Hippocampal formation (tissue), 2 donors: Measurements from ENCODE around the gene OCA2.

Experiments
- DNase-seq, 2 donors: peaks; one replicate each; lab custom pipeline; 2025; lab: John Stamatoyannopoulos, UW

OCA2 gene

GRCh38 chr15:27873039-27873438 is 226.1 kb downstream of the OCA2 start:
- no peak for DNase-seq

GRCh38 chr15:27872355-27872754 is 226.8 kb downstream of the OCA2 start:
- DNase-seq, result no peak

GRCh38 chr15:27871902-27872260 is 227.2 kb downstream of the OCA2 start:
- DNase-seq, result no peak

GRCh38 chr15:27871078-27871901 is 227.8 kb downstream of the OCA2 start:
- no peak for DNase-seq

- DNase-seq, result no peak
Measured at GRCh38 chr15:27870320-27870719, 228.8 kb downstream of the OCA2 start.

GRCh38 chr15:27869697-27870281 is 229.3 kb downstream of the OCA2 start:
- no peak for DNase-seq

GRCh38 chr15:27868828-27869404 is 230.2 kb downstream of the OCA2 start:
- DNase-seq, result no peak

- DNase-seq, result no peak
Measured at GRCh38 chr15:27867861-27868260, 231.3 kb downstream of the OCA2 start.

GRCh38 chr15:27866505-27867165 is 232.5 kb downstream of the OCA2 start:
- DNase-seq, result no peak

- no peak for DNase-seq
Measured at GRCh38 chr15:27865926-27866325, 233.2 kb downstream of the OCA2 start.

GRCh38 chr15:27865323-27865922 is 233.7 kb downstream of the OCA2 start:
- no peak for DNase-seq

- DNase-seq, result no peak
Measured at GRCh38 chr15:27864719-27865118, 234.4 kb downstream of the OCA2 start.

- no peak for DNase-seq
Measured at GRCh38 chr15:27864086-27864485, 235.0 kb downstream of the OCA2 start.

GRCh38 chr15:27863000-27863399 is 236.1 kb downstream of the OCA2 start:
- DNase-seq, result no peak

- no peak for DNase-seq
Measured at GRCh38 chr15:27861171-27861570, 237.9 kb downstream of the OCA2 start.

- no peak for DNase-seq
Measured at GRCh38 chr15:27855137-27855536, 244.0 kb downstream of the OCA2 start.

GRCh38 chr15:27854601-27855000 is 244.5 kb downstream of the OCA2 start:
- no peak for DNase-seq

GRCh38 chr15:27853624-27854455 is 245.3 kb downstream of the OCA2 start:
- DNase-seq, result no peak

GRCh38 chr15:27851858-27852210 is 247.3 kb downstream of the OCA2 start:
- DNase-seq, result no peak

GRCh38 chr15:27850981-27851857 is 247.9 kb downstream of the OCA2 start:
- no peak for DNase-seq

GRCh38 chr15:27850050-27850449 is 249.1 kb downstream of the OCA2 start:
- no peak for DNase-seq
